Thyroid gland (tissue), 4 donors: Measurements from ENCODE around the gene ACAN. TPM values are rescaled to one million over a fixed set of nuclear protein-coding genes. Genes with fewer than 3 reads are reported as not detected.

Experiments
- DNase-seq, 2 donors: peaks; one replicate each; pipeline ENCODE4 v3.0.0-alpha.2; 2019
- H3K27ac ChIP-seq, 3 donors: fragments of 200-600 bp; sonication (generic); 1 replicate in 2 of 3; 2 replicates in 1 of 3; pipeline ENCODE4 v1.5.1; 2016 to 2019; ENCODE audit warnings: mild to moderate bottlenecking in 1 of 3, moderate library complexity in 1 of 3
- H3K27me3 ChIP-seq: fragments of 200-600 bp; sonication (generic); one replicate; pipeline ENCODE4 v1.5.1; 2019
- H3K36me3 ChIP-seq, 2 donors: fragments of 200-600 bp; sonication (generic); one replicate each; pipeline ENCODE4 v1.5.1; 2016 to 2019
- H3K4me1 ChIP-seq, 2 donors: fragments of 200-600 bp; sonication (generic); one replicate each; pipeline ENCODE4 v1.5.1; 2017 to 2019
- H3K4me3 ChIP-seq, 3 donors: fragments of 200-600 bp; sonication (generic); replicated peaks in 1 of 3; 1 replicate in 2 of 3; 2 replicates in 1 of 3; pipeline ENCODE4 v1.5.1; 2016; ENCODE audit warnings: mild to moderate bottlenecking in 1 of 3
- H3K9me3 ChIP-seq: fragments of 200-600 bp; sonication (generic); one replicate; pipeline ENCODE4 v1.5.1; 2017
- POLR2A ChIP-seq, 2 donors: fragments of 450-650 bp; IDR thresholded peaks; one replicate each; pipeline ENCODE4 v1.6.1; 2017; ENCODE audit warnings: antibody characterized with exemption in 2 of 2, mild to moderate bottlenecking in 2 of 2, moderate library complexity in 1 of 2
- WGBS, 2 donors: methylation state at CpG; one replicate each; pipeline ENCODE4 v1.1.5; 2017; 5-methylcytosine and 5-hydroxymethylcytosine counted together
- intact Hi-C: fragments of 100-400 bp; cut with DNase I; formaldehyde crosslinking; loops from one replicate; pipeline ENCODE4 v1.15.1; 2023
- total RNA-seq, 4 donors: library from RNA; depleted of rRNA; stranded (reverse); fragments of >200 nt; gene quantifications; one replicate each; pipeline ENCODE4 v1.2.3, GENCODE V29; 2016
- TF ChIP-seq, protein P1 (sequence below), 6 experiments: fragments of 200-600 bp in 3 of 6; fragments of 450-650 bp in 3 of 6; sonication (generic) in 3 of 6; IDR thresholded peaks; one replicate each; pipeline ENCODE4 v1.5.1; 2016 to 2019; ENCODE audit warnings: antibody characterized with exemption in 6 of 6, mild to moderate bottlenecking in 2 of 6, inconsistent platforms in 1 of 6, moderate library complexity in 1 of 6

Gene ACAN
- total RNA-seq, 4 donors from 2014 or later = 0.13 to 0.73 (median 0.25) TPM; not detected in 1

DNA sequence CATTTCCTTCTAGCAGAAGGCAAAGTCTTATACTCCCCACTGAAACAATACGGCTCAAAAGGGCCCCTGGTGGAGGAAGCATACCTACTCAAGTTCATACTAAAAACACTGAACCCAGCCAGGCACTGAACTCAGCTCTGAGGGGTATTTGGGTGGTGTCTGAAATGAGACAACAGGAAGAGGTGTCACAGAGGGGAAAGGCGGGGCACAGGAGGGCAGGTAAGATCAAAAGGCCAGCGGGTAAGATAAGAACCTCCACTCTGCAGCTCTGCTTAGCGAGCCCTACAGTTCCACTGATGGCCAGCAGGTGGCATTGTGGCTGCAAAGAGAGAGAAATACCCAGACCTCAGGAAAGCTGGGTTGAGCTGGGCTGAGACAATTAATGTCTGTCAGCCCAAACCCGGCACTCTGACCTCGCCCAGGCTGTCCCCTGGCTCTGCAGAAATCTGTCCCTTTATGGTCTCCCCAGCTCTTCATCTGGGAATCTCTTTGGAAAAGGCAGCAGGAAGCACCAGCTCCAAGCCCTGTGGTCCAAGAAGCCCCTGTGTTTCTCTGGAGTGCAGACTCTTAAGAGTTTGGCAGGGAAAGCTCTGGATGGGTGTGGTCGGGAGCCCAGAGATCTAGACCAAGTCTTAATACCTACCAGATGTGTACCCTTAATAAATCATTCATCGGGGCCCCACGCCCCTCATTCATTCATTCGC lies 101.5 kb downstream of the ACAN start:
- intact Hi-C loops = loop anchor here (5.0 to 10.0 kb wide), 2 partner anchors 110 to 273 kb away; no protein-coding TSS in a partner anchor
- H3K36me3 ChIP-seq = no peaks in the 10 kb centered on the region
- H3K27me3 ChIP-seq = no peaks in the 10 kb centered on the region
- TF ChIP-seq, protein P1, sequence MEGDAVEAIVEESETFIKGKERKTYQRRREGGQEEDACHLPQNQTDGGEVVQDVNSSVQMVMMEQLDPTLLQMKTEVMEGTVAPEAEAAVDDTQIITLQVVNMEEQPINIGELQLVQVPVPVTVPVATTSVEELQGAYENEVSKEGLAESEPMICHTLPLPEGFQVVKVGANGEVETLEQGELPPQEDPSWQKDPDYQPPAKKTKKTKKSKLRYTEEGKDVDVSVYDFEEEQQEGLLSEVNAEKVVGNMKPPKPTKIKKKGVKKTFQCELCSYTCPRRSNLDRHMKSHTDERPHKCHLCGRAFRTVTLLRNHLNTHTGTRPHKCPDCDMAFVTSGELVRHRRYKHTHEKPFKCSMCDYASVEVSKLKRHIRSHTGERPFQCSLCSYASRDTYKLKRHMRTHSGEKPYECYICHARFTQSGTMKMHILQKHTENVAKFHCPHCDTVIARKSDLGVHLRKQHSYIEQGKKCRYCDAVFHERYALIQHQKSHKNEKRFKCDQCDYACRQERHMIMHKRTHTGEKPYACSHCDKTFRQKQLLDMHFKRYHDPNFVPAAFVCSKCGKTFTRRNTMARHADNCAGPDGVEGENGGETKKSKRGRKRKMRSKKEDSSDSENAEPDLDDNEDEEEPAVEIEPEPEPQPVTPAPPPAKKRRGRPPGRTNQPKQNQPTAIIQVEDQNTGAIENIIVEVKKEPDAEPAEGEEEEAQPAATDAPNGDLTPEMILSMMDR (IDR thresholded peaks at IDR 0.05) = peak; percentile 89 to 99 (median 95)
- no peak for TF ChIP-seq POLR2A (IDR thresholded peaks at IDR 0.05)
- no peak overlapping the region for H3K27ac ChIP-seq
- WGBS, 2 donors = 36 to 44% methylated on average over 9 to 10 of the region's 10 CpGs
- peak; percentile 80 to 82 for DNase-seq
- no peak overlapping the region for H3K4me3 ChIP-seq
- no peaks in the 10 kb centered on the region for H3K9me3 ChIP-seq
- peaks cover 3 to 7% of the 10 kb centered on the region in 2 donors for H3K4me1 ChIP-seq

DNA sequence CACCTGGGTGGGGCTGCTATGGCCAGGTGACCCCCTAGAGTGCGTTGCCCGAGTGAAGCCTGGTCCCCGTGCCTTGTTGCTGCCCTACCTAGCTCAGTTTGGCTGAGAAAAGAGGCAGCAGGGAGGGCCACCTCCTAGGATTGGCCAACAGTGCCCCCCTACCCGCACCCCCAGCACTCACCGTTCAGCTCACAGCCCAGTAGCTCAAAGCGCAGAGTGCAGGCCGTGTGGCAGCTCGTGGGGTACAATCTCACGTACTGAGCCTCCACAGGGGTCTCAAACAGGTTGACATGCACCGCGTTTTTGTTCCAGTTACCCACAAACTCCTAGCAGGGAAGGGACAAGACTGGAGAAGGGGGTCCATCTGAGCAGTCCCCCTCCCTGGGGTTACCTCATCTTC lies 102.3 kb downstream of the ACAN start:
- H3K36me3 ChIP-seq = no peaks in the 10 kb centered on the region

DNA sequence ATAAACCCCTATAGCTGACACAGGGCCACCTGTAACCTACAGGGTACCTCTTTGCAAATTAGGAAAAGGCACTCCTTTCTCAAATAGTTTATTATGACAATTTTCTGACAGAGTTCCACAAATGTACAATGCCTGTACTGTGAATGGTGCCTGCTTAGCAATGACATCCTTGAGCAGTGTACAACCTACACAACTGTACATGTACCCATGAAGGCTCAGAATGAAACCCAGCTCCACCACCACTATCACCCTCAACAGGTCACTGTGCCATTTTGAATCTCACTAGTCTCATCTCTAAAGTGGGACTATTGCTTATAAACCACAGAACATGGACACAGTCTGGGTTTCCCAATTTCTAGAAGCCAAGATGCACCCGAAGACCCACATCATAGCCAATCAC lies 102.9 kb downstream of the ACAN start:
- no peak for TF ChIP-seq POLR2A (IDR thresholded peaks at IDR 0.05)
- TF ChIP-seq, protein P1 (IDR thresholded peaks at IDR 0.05) = no peak
- Histone ChIP-seq H3K27ac (no peak overlapping the region), H3K9me3 (no peaks in the 10 kb centered on the region), H3K36me3 (no peaks in the 10 kb centered on the region), H3K27me3 (no peaks in the 10 kb centered on the region), H3K4me3 (no peak overlapping the region), H3K4me1 (peaks cover 3 to 18% of the 10 kb centered on the region in 2 donors)
- WGBS, 2 donors = 90 to 100% methylated on average over 1 of the region's 1 CpG
- no peak for DNase-seq
- intact Hi-C loops = loop anchor here (10.0 kb wide), 1 partner anchor 109 kb away; no protein-coding TSS in a partner anchor

More for the DNA sequence above, 102.3 kb downstream of the ACAN start:
- no peak for DNase-seq
- Histone ChIP-seq H3K27ac (no peak overlapping the region), H3K27me3 (no peaks in the 10 kb centered on the region), H3K9me3 (no peaks in the 10 kb centered on the region), H3K4me1 (peaks cover 3 to 15% of the 10 kb centered on the region in 2 donors), H3K4me3 (no peak overlapping the region)
- no peak for TF ChIP-seq POLR2A (IDR thresholded peaks at IDR 0.05)
- TF ChIP-seq, protein P1 (IDR thresholded peaks at IDR 0.05) = no peak
- intact Hi-C loops = loop anchor here (10.0 kb wide), 1 partner anchor 109 kb away; no protein-coding TSS in a partner anchor
- WGBS, 2 donors = 92 to 94% methylated on average over 11 of the region's 11 CpGs

DNA sequence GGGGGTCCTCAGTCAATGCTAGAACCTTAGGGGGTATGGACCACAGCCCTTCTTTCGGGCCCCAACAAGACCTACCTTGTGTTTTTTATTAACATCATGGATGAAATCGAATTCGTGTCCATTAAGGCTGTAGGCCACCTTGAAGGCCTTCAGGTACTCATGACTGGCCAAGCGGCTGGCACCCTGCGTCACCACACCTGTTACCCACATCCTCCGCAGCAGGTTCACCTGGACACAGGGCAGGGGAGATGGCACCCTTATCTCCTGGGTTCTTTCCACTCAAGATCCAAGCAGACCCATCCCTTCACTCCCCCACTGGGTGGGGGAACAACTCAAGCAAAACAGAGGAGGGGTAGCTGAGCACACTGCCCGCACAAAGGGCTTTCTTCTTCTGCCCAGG lies 103.3 kb downstream of the ACAN start:
- intact Hi-C loops = loop anchor here (10.0 kb wide), 1 partner anchor 108 kb away; no protein-coding TSS in a partner anchor
- TF ChIP-seq POLR2A (IDR thresholded peaks at IDR 0.05) = no peak
- no peaks in the 10 kb centered on the region for H3K36me3 ChIP-seq
- 94 to 96% methylated on average over 7 of the region's 7 CpGs for WGBS, 2 donors
- no peaks in the 10 kb centered on the region for H3K9me3 ChIP-seq
- no peaks in the 10 kb centered on the region for H3K27me3 ChIP-seq
- no peak overlapping the region for H3K27ac ChIP-seq
- DNase-seq = no peak
- no peak overlapping the region for H3K4me3 ChIP-seq
- peaks cover 3 to 20% of the 10 kb centered on the region in 2 donors for H3K4me1 ChIP-seq

DNA sequence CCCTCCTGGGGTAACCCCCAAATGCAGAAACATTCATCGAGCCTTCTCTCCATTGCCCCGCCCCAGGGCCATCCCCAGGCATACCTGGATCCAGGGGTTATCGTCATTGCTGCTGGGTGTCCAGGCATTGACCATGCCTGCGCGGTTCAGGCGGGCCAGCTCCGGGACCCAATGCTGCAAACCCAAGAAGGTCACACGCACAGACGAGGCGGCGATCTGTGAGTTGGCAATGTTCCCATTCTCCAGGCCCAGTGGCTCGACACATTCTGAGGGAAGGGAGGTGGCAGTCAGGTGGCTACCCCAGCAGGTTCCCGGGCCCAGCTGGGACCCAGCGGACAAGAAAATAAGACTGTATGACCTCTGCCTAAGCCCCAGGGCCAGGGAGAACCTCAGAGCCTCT lies 103.9 kb downstream of the ACAN start:
- Histone ChIP-seq H3K4me1 (peaks cover 3 to 25% of the 10 kb centered on the region in 2 donors), H3K9me3 (no peaks in the 10 kb centered on the region), H3K27me3 (no peaks in the 10 kb centered on the region), H3K27ac (no peak overlapping the region), H3K36me3 (no peaks in the 10 kb centered on the region), H3K4me3 (no peak overlapping the region)
- intact Hi-C loops = loop anchor here (10.0 kb wide), 1 partner anchor 108 kb away; no protein-coding TSS in a partner anchor
- 86 to 91% methylated on average over 7 to 13 of the region's 14 CpGs for WGBS, 2 donors
- no peak for TF ChIP-seq POLR2A (IDR thresholded peaks at IDR 0.05)
- TF ChIP-seq, protein P1 (IDR thresholded peaks at IDR 0.05) = no peak
- DNase-seq = no peak
